ENCODE results near the gene ERVV-1. TPM values are rescaled to one million over a fixed set of nuclear protein-coding genes. Genes with fewer than 3 reads are reported as not detected.

The ERVV-1 gene
- total and polyA plus RNA-seq, 7 donors: 0.27 TPM; not detected in 6

DNA sequence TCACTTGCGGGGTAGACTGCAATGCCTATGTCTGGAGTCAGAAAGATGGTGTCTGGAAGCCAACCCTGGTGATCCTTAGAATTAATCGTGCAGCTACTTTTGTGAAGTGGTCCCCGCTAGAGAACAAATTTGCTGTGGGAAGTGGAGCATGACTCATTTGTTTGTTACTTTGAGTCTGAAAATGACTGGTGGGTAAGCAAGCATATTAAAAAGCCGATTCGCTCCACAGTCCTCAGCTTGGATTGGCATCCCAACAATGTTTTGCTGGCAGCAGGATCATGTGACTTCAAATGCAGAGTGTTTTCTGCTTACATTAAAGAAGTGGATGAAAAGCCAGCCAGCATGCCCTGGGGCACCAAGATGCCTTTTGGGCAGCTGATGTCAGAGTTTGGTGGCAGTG, 9.5 kb upstream of the ERVV-1 start:
- Histone ChIP-seq H3K4me3 (no peak overlapping the region), H3K36me3 (no peaks in the 10 kb centered on the region), H3K9me3 (no peaks in the 10 kb centered on the region), H3K4me1 (no peaks in the 10 kb centered on the region), H3K27me3 (no peaks in the 10 kb centered on the region), H3K27ac (no peak overlapping the region)
- TF ChIP-seq EP300 (IDR thresholded peaks at IDR 0.05) (no peak), POLR2A (IDR thresholded peaks at IDR 0.05) (no peak), POLR2AphosphoS5 (IDR thresholded peaks at IDR 0.05) (no peak), CTCF (IDR thresholded peaks at IDR 0.05) (no peak)
- intact Hi-C loops (cut with DNase I): no loop called here
- no peak for DNase-seq
- 81 to 90% methylated on average over 5 of the region's 5 CpGs for WGBS, 2 donors

DNA sequence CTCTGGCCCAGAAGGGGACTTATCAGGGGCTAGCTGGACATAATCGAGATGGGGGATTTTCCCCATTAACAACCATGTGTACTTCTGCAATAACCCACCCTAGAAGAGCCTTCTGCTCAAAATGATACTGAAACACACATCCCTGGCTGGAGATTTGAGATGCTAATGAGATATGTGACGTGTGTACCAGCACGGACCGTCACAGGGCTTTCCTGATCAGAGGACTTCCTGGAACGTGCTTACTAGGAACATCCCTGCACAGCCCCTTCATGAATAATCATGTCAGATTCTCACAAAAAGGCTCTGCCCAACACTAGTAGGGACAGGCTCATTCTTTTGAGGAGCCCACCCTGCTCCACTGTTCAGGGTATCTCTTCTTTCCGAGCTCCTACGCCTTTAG, 6.5 kb upstream of the ERVV-1 start:
- no peaks in the 10 kb centered on the region for H3K36me3 ChIP-seq
- H3K27ac ChIP-seq: no peak overlapping the region
- no peak for TF ChIP-seq EP300 (IDR thresholded peaks at IDR 0.05)
- TF ChIP-seq POLR2AphosphoS5 (IDR thresholded peaks at IDR 0.05): no peak
- no peak for TF ChIP-seq POLR2A (IDR thresholded peaks at IDR 0.05)
- no peak for TF ChIP-seq CTCF (IDR thresholded peaks at IDR 0.05)
- H3K9me3 ChIP-seq: no peaks in the 10 kb centered on the region
- no peak for DNase-seq
- intact Hi-C loops (cut with DNase I): no loop called here
- 73 to 81% methylated on average over 7 of the region's 7 CpGs for WGBS, 2 donors
- H3K27me3 ChIP-seq: no peaks in the 10 kb centered on the region
- H3K4me3 ChIP-seq: no peak overlapping the region
- no peaks in the 10 kb centered on the region for H3K4me1 ChIP-seq

GRCh38 chr19:53007606-53008005, 6.1 kb upstream of the ERVV-1 start:
- Histone ChIP-seq H3K4me1 (no peaks in the 10 kb centered on the region), H3K36me3 (no peaks in the 10 kb centered on the region), H3K4me3 (no peak overlapping the region), H3K27me3 (no peaks in the 10 kb centered on the region), H3K27ac (no peak overlapping the region), H3K9me3 (peaks cover 0 to 1% (median 0%) of the 10 kb centered on the region in 4 donors)
- no peak for DNase-seq
- 57 to 59% methylated on average over 5 of the region's 5 CpGs for WGBS, 2 donors
- no peak for TF ChIP-seq POLR2AphosphoS5 (IDR thresholded peaks at IDR 0.05)
- TF ChIP-seq POLR2A (IDR thresholded peaks at IDR 0.05): no peak
- no peak for TF ChIP-seq CTCF (IDR thresholded peaks at IDR 0.05)
- TF ChIP-seq EP300 (IDR thresholded peaks at IDR 0.05): no peak
- intact Hi-C loops (cut with DNase I): no loop called here

GRCh38 chr19:53008061-53008778, 5.5 kb upstream of the ERVV-1 start:
- TF ChIP-seq CTCF (IDR thresholded peaks at IDR 0.05): no peak
- no peak for TF ChIP-seq EP300 (IDR thresholded peaks at IDR 0.05)
- no peak for TF ChIP-seq POLR2AphosphoS5 (IDR thresholded peaks at IDR 0.05)
- TF ChIP-seq POLR2A (IDR thresholded peaks at IDR 0.05): no peak
- Histone ChIP-seq H3K27ac (no peak overlapping the region), H3K9me3 (peaks cover 0 to 5% (median 0%) of the 10 kb centered on the region in 4 donors), H3K36me3 (no peaks in the 10 kb centered on the region), H3K27me3 (no peaks in the 10 kb centered on the region), H3K4me3 (no peak overlapping the region), H3K4me1 (no peaks in the 10 kb centered on the region)
- WGBS, 2 donors: 74 to 85% methylated on average over 25 of the region's 25 CpGs
- DNase-seq: no peak
- intact Hi-C loops (cut with DNase I): no loop called here

GRCh38 chr19:53010494-53010893, 3.2 kb upstream of the ERVV-1 start:
- Histone ChIP-seq H3K36me3 (no peaks in the 10 kb centered on the region), H3K27ac (no peak overlapping the region), H3K27me3 (peaks cover 0 to under 1% (median 0%) of the 10 kb centered on the region in 3 donors), H3K4me1 (no peaks in the 10 kb centered on the region), H3K9me3 (peaks cover 0 to 5% (median 0%) of the 10 kb centered on the region in 4 donors), H3K4me3 (no peak overlapping the region)
- TF ChIP-seq EP300 (IDR thresholded peaks at IDR 0.05): no peak
- no peak for TF ChIP-seq POLR2AphosphoS5 (IDR thresholded peaks at IDR 0.05)
- TF ChIP-seq CTCF (IDR thresholded peaks at IDR 0.05): no peak
- no peak for TF ChIP-seq POLR2A (IDR thresholded peaks at IDR 0.05)
- WGBS, 2 donors: 56 to 60% methylated on average over 9 of the region's 9 CpGs
- no peak for DNase-seq
- intact Hi-C loops (cut with DNase I): no loop called here
